Measurements from ENCODE around the gene ZCCHC13.
"Not testable (repeated sequence)": the region's sequence is repeated elsewhere in the genome, so short reads cannot be mapped to it uniquely, and the experiment has no call there.

DNA sequence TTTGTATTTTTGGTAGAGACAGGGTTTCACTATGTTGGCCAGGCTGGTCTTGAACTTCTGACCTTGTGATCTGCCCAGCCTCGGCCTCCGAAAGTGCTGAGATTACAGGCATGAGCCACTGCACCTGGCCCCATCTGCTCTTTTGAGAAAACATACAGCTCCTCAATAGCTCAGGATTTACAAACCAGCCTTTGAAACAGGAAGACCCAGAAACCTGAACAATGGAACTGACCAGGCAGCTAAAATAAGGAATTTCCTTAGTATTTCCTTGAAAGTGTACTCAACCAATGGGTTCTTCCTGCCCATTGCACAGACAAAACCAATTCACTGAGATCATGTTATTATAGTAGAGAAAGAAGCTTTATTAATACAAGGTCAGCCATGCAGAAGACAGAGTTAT lies 15.3 kb downstream of the ZCCHC13 start:
- TF ChIP-seq POLR2A, CTCF, EP300 (IDR thresholded peaks at IDR 0.05): not testable (repeated sequence)

All from upper lobe of left lung (tissue), 4 donors.